HG02610 (cell line): Measurements from ENCODE around the gene FMN2.

Experiments used
- ATAC-seq: cut with Tn5 transposase; IDR thresholded peaks from one replicate; pipeline ENCODE4 v1.9.1; 2021; ENCODE audit warnings: mild to moderate bottlenecking, moderate library complexity; ENCODE audit not compliant: unreplicated experiment

Gene FMN2

GRCh38 chr1:240516069-240516468 lies 424.4 kb downstream of the FMN2 start:
- ATAC-seq, result no peak

- ATAC-seq, result no peak
These were observed 426.2 kb downstream of the FMN2 start for GRCh38 chr1:240517891-240518290.

GRCh38 chr1:240522122-240522822 lies 430.6 kb downstream of the FMN2 start:
- ATAC-seq, result no peak

- ATAC-seq, result no peak
These were observed 432.8 kb downstream of the FMN2 start for GRCh38 chr1:240524356-240525069.
